Bronchial epithelial cell (primary cell): Measurements from ENCODE around the gene TP53INP2. TPM values are rescaled to one million over a fixed set of nuclear protein-coding genes. Genes with fewer than 3 reads are reported as not detected.
"Not testable (repeated sequence)": the region's sequence is repeated elsewhere in the genome, so short reads cannot be mapped to it uniquely, and the experiment has no call there.

Experiments used
- DNase-seq: peaks from one replicate; pipeline ENCODE4 v3.0.0-alpha.2; 2010; ENCODE audit warnings: low read depth
- FAIRE-seq: peaks from 2 replicates; lab custom pipeline; 2011; peaks lifted over from hg19 to GRCh38; lab: Jason Lieb, UNC
- H3K27me3 ChIP-seq: 2 replicates; pipeline ENCODE4 v1.5.1; 2011; ENCODE audit warnings: low read length; ENCODE audit not compliant: control insufficient read depth, insufficient read depth
- H3K36me3 ChIP-seq: 2 replicates; pipeline ENCODE4 v1.5.1; 2011; ENCODE audit warnings: low read length; ENCODE audit not compliant: control insufficient read depth, insufficient read depth
- H3K4me3 ChIP-seq: 2 replicates; pipeline ENCODE4 v1.5.1; 2011; ENCODE audit warnings: mild to moderate bottlenecking, low read depth, low read length, control low read depth
- total RNA-seq: library from RNA; depleted of rRNA; stranded (reverse); fragments of >200 nt; gene quantifications from 2 replicates; pipeline ENCODE4 v1.2.1, GENCODE V29; 2014
- TF ChIP-seq, protein P1 (sequence below): IDR thresholded peaks from 2 replicates; pipeline ENCODE4 v1.5.1; 2011; ENCODE audit warnings: mild to moderate bottlenecking, moderate library complexity, low read length, control low read depth, inconsistent platforms; ENCODE audit not compliant: insufficient read depth, severe bottlenecking

The TP53INP2 gene
- total RNA-seq, 1 donor from 2014 or later = 0.53 TPM

DNA sequence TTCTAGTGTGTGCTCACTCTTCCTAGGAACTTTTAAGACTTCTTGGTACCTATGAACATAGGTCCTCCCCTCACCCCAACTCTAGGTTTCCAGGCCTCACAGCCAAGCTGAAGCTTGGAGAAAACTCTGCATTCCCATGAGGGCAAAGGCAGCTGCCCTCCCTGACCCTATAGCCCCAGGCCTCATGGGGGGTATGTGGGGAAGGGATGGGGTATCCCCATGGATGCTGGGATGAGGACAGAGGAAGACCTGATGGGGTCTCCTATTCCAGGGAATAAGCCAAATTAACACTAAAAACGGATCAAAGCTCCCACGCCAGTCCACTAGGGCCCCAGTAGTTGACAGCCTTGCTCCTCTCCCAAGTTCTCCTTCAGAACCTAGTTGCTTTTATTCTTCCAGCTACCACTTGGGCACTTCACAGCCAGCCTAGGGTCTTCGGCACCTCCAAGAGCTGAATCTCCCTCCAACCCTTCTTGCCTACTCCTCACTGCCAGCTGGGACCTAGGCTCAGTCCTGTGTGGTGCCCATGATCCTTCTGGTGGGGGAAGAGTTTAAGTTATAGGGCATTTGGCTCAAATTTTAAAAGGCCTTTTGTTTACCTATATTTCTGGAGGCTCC, 7.8 kb downstream of the TP53INP2 start:
- DNase-seq (no peak), FAIRE-seq (no peak)
- H3K36me3 ChIP-seq = peaks cover 4% of the 10 kb centered on the region
- no peaks in the 10 kb centered on the region for H3K27me3 ChIP-seq
- no peak overlapping the region for H3K4me3 ChIP-seq
- TF ChIP-seq, protein P1, sequence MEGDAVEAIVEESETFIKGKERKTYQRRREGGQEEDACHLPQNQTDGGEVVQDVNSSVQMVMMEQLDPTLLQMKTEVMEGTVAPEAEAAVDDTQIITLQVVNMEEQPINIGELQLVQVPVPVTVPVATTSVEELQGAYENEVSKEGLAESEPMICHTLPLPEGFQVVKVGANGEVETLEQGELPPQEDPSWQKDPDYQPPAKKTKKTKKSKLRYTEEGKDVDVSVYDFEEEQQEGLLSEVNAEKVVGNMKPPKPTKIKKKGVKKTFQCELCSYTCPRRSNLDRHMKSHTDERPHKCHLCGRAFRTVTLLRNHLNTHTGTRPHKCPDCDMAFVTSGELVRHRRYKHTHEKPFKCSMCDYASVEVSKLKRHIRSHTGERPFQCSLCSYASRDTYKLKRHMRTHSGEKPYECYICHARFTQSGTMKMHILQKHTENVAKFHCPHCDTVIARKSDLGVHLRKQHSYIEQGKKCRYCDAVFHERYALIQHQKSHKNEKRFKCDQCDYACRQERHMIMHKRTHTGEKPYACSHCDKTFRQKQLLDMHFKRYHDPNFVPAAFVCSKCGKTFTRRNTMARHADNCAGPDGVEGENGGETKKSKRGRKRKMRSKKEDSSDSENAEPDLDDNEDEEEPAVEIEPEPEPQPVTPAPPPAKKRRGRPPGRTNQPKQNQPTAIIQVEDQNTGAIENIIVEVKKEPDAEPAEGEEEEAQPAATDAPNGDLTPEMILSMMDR = no peak

DNA sequence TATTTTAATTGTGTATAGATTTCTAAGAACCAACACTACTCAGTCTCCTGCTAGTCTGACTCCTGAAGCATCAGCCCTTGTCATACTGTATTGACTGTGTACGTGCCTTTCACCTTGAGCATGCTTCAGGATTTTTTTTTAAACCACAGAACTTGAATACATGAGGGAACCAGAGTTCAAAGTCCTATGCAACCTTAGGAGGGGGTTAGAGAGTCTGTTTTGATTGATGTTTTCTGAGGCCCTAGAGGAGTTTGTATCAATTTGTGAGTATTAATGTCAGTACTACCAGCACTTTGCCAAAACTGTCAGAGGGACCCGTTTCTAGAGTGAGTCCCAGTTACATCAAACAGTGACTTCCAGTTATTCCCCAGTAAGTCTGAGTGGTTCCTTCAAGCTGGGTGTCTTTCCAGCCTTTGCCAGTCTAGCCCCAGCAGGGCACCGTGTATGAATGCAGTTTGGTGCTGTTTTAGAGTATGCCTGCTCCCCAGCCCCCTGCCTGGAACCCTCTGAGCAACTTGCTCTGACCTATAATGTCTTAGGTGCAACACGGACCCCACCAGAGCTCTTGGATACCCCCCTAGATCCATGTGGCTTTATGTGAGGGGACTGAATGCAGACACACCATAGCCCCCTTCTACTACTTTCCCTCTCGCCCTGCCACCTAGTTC, 8.5 kb downstream of the TP53INP2 start:
- FAIRE-seq = no peak
- TF ChIP-seq, protein P1 = no peak
- H3K36me3 ChIP-seq = peaks cover 4% of the 10 kb centered on the region

DNA sequence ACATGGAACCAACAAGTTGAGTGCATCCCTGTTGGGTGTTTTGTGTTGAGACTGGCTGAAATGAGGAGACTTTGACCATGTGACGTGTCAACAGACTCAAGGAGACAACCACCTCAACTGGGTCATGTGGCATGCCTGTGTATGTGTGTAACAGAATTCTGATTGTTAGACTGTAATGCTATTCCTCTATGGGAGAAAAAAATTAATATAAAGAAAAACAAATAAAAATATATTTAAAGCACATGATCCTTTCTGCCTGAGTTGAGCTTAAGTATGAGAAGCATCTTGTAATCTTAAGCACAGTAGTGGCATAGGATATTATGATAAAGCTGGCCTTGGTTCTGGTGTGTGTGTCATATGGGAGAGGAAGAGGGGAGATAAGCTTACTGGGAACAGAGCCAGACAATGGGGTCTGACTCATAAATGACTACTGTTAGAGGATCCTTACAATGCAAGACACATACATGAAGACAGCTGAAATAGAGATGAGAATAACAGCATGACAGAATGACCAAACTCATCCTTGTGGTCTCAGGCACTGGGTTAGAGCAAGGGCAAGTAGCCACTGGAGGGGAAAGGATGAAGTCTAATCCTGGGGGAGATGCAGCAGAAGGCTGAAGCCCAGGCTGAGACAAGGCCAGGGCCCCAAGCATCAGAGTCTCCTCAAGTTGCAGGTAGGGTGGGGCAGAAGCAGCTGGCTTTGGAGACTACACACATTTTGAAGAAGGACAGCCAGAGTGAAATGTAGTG, 9.2 kb downstream of the TP53INP2 start:
- FAIRE-seq = no peak
- Histone ChIP-seq H3K27me3 (no peaks in the 10 kb centered on the region), H3K36me3 (peaks cover 4% of the 10 kb centered on the region), H3K4me3 (no peak overlapping the region)
- TF ChIP-seq, protein P1 = no peak
- peak; percentile 99 for DNase-seq

More for the DNA sequence above, 8.5 kb downstream of the TP53INP2 start:
- Histone ChIP-seq H3K27me3 (no peaks in the 10 kb centered on the region), H3K4me3 (no peak overlapping the region)
- no peak for DNase-seq

DNA sequence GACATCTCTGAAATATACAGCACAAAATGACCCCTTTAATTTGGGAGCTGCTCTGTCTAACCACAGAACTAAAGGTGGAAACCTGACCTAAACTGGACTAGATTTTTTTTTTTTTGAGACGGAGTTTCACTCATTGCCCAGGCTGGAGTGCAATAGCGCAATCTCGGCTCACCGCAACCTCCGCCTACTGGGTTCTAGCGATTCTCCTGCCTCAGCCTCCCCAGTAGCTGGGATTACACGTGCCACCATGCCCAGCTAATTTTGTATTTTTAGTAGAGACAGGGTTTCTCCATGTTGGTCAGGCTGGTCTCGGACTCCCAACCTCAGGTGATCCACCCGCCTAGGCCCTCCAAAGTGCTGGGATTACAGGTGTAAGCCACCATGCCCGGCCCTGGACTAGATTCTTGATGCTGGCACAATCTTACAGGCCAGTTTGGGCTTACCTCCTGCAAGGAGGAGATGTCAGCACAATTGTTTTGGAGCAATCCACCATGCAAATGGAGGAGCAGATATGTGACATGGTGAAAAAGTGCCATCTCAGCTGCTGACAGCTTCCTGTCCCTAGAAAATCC, 9.9 kb downstream of the TP53INP2 start:
- DNase-seq, FAIRE-seq, H3K4me3 ChIP-seq, H3K27me3 ChIP-seq, H3K36me3 ChIP-seq: not testable (repeated sequence)

DNA sequence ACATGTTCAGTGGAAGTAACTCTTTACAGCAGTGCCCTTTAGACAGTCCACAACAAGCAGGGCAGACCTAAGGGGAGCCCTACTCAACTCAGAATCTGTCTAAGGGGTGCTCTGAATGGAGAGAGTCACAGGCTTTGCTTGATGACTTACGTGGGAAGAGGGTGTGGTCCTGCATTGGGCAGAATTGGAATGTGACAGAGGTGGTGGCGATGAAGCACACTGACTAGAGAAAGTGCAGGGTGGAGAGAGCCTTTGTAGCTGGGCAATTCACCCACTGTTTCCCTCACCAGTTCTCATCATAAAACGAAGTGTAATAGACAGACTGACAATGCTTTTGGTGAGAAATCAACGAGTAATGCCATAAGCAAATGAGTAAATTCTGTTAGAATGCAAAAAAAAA, 11.2 kb downstream of the TP53INP2 start:
- FAIRE-seq = no peak
- H3K27me3 ChIP-seq = no peaks in the 10 kb centered on the region
- no peak for DNase-seq
- H3K36me3 ChIP-seq = peaks cover 4% of the 10 kb centered on the region
- TF ChIP-seq, protein P1 = no peak
- no peak overlapping the region for H3K4me3 ChIP-seq

DNA sequence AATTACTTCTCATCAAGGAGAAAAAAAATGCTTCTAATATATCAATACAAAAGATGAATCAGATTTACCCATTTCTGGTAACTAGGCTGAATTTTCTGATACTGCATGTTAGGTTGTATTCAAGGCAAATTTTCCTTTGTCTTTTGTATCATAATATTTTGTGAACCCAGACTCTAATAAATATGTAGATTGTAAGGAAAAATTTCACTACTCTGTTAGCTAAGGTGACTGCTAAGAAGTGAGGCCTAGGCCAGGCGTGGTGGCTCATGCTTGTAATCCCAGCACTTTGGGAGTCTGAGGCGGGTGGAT, 12.7 kb downstream of the TP53INP2 start:
- no peak overlapping the region for H3K4me3 ChIP-seq
- FAIRE-seq = no peak
- peaks cover 6% of the 10 kb centered on the region for H3K36me3 ChIP-seq
- TF ChIP-seq, protein P1 = no peak
- no peak for DNase-seq
- no peaks in the 10 kb centered on the region for H3K27me3 ChIP-seq
